ENCODE data around the gene MARK3. TPM values are rescaled to one million over a fixed set of nuclear protein-coding genes. Genes with fewer than 3 reads are reported as not detected.

The MARK3 gene
- total RNA-seq, 1 experiment from 2014 or later = 81.9 TPM

DNA sequence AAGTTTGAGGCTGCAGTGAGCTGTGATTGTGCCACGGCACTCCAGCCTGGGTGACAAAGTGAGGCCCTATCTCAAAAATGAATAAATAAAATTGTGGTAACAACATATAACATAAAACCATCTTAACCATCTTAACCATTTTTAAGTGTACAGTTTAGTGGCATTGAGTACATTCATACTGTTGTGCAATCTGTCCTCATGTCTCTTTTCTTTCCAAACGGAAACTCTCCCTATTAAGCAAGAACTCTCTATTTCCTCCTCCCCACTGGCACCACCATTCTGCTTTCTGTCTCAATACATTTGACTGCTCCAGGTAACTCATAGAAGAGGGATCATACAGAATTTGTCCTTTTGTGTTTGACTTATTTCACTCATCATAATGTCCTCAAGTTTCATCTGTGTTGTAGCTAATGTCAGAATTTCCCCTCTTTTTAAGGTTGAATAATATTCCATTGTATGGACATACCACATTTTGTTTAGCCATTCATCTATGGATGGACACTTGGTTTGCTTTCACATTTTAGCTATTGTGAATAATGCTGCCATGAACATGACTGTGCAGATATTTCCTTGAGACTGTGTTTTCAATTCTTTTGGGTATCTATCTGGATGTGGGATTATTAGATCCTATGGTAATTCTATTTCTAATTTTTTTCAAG, 4.4 kb upstream of the MARK3 start:
- no peaks in the 10 kb centered on the region; a peak in 1 of 7 replicates for H3K36me3 Mint-ChIP-seq (ENCODE audit: insufficient read depth in 1 of 3, low read depth in 3 of 3)
- no peak overlapping the region for H3K4me3 Mint-ChIP-seq
- Histone ChIP-seq H3K9ac (ENCODE audit: extremely low read depth, insufficient read length, low read length) (no peak overlapping the region), H2BK12ac (ENCODE audit: insufficient read length, low read depth, low read length) (no peak overlapping the region), H3K23me2 (ENCODE audit: insufficient read length, low read depth, low read length, poor library complexity, severe bottlenecking) (peaks cover 6% of the 10 kb centered on the region), H3T11ph (ENCODE audit: low read length) (no peak overlapping the region), H3K79me1 (ENCODE audit: insufficient read depth, low read depth, low read length, poor library complexity, severe bottlenecking) (no peaks in the 10 kb centered on the region), H3K27me3 (ENCODE audit: insufficient read depth, low read length) (no peaks in the 10 kb centered on the region), H2AK5ac (ENCODE audit: insufficient read length, low read length) (no peak overlapping the region), H3K79me2 (ENCODE audit: insufficient read depth, low read length) (peaks cover 1% of the 10 kb centered on the region; the same call in 1 of the 2 replicates), H3K14ac (ENCODE audit: insufficient read depth, low read length) (no peak overlapping the region), H3K27ac (ENCODE audit: insufficient read length, low read depth, low read length) (no peak overlapping the region), H2BK20ac (ENCODE audit: low read depth, low read length, poor library complexity, severe bottlenecking) (no peak overlapping the region), H3K4ac (ENCODE audit: low read depth, low read length) (no peak overlapping the region), H3K4me2 (ENCODE audit: insufficient read depth, insufficient read length, low read length) (no peak overlapping the region), H4K5ac (ENCODE audit: insufficient read length, low read depth, low read length) (no peak overlapping the region), H3K56ac (ENCODE audit: insufficient read length, low read depth, low read length) (no peak overlapping the region), H2BK5ac (ENCODE audit: insufficient read length, low read length) (no peak overlapping the region), H3K4me1 (ENCODE audit: insufficient read depth, low read length) (no peaks in the 10 kb centered on the region), H4K91ac (ENCODE audit: insufficient read length, low read depth, low read length) (no peak overlapping the region), H4K8ac (replicated peaks; ENCODE audit: insufficient read length, low read depth, low read length) (no peak overlapping the region), H2BK120ac (ENCODE audit: low read depth, low read length, poor library complexity, severe bottlenecking) (no peak overlapping the region), H4K20me1 (ENCODE audit: control insufficient read depth, insufficient read depth, insufficient read length) (no peaks in the 10 kb centered on the region), H3K18ac (ENCODE audit: insufficient read length, low read depth, low read length) (no peak overlapping the region), H3K9me3 (ENCODE audit: control insufficient read depth, low read depth, low read length) (no peaks in the 10 kb centered on the region), H3K23ac (ENCODE audit: insufficient read length, low read depth, low read length) (no peak overlapping the region), H2AFZ (ENCODE audit: low read length) (no peak overlapping the region), H2BK15ac (ENCODE audit: low read depth, low read length) (no peak overlapping the region)
- H3K27me3 Mint-ChIP-seq (ENCODE audit: low read depth) = peaks cover 35% of the 10 kb centered on the region
- H3K4me1 Mint-ChIP-seq = peaks cover 10 to 16% of the 10 kb centered on the region in 2 experiments
- no peak for TF ChIP-seq CTCF (conservative IDR thresholded peaks at IDR 0.05)
- H3K27ac Mint-ChIP-seq = no peak overlapping the region
- WGBS (ENCODE audit: extremely low coverage, insufficient read length, low lambda C conversion rate) = no CpG with 5 or more reads among the region's 2 CpGs
- no peak for DNase-seq
- H3K9me3 Mint-ChIP-seq = no peaks in the 10 kb centered on the region

All from H9 (cell line).